HUDEP-2 (cell line): ENCODE data around the gene TRIM42.

Experiments used
- DNase-seq, 76 experiments: peaks; one replicate each; lab custom pipeline; 2025; ENCODE audit not compliant: unreplicated experiment in 76 of 76; lab: John Stamatoyannopoulos, UW

TRIM42 gene

DNA sequence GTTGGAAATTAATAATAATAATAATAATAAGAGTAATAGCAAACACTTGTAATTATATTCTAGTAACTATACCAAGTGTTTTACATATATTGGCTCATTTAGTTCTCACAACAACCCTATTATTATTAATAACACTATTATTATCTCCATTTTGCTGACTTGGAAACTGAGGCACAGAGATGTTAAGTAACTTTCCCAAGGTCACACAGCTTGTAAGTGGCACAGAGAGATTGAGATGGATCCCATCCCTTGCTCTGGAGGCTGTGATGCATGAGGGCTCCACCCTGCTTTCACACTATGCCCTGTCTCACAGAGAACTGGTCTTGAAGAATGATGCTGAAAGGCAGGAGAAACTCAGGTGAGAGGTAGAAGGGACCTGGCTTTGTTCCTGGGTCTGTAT is 31.9 kb downstream of the TRIM42 start:
- DNase-seq: no peak

DNA sequence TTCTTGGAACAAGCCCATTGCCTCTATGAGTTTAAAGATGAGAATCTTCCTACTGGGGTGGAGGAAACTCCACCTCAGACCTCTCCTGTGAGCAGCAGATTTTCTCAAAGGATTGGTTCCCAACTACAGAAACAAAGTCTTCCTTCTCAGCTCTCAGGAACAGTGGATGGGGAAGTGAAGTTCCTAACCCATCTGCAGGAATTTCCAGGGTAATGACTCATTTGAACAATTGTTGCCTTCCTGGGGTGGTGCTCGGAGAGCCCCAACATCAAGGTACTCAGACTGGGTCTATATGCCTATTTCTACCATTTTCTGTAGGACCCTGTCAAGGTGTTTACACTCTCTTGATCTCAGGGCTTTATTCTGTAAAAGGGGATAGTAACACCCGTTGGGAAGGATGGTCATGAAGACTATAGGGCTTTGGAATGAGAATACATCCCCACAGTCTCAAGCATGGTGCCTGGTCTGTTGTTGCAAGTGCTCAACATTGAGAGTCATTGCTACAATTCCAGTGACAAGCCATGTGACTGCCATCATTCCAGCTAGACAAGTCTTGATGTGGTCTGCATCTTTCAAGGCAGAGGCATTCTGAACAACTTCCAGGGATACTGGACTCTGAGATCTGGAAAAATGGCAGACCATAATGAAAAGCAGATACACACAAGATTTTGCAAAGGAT is 33.0 kb downstream of the TRIM42 start:
- DNase-seq: no peak

DNA sequence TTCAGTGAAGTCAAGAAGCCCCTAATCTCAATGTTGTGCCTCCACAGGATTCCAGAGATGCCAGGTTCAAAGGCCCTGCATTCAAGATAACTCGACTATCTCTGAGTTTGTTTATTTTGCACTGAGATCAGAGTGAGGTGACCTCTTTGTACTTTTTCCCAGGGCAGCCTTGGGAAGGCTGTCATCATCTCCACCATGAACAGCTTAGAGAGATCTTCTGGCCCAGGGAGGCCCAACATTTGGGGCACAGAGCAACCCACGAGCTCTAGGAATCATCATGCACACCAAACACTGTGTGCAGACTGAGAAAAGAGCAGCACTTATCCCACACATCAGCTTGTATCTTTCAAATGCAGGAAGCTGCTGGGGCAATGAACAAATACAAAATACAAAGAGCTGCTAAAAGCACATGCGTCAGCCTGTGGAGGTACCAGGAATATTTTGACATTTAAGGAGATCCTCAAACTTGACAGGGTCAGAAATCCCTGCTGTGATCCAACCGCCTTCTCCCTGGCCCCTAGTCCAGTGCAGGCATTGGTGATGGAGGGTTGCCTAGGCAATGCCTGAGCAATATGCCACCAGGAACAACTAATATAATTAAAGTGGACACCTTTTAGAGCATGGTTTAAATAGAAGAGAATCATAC is 33.6 kb downstream of the TRIM42 start:
- DNase-seq: no peak

DNA sequence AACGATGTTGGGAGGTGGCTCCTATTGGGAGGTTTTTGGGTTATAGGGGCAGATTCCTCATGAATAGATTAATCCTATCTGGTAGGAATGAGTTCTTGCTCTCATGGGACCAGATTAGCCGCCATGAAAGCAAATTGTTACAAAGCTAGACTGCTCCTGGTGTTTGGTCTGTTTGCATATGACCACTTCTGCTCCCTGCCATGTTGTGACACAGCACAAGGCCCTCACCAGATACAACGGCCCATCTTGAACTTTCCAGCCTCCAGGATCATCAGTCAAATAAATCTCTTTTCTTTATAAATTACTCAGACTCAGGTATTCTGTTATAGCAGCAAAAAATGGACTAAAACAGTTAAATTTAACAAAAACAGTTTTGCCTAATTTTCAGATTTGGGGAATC is 34.4 kb downstream of the TRIM42 start:
- DNase-seq: no peak

DNA sequence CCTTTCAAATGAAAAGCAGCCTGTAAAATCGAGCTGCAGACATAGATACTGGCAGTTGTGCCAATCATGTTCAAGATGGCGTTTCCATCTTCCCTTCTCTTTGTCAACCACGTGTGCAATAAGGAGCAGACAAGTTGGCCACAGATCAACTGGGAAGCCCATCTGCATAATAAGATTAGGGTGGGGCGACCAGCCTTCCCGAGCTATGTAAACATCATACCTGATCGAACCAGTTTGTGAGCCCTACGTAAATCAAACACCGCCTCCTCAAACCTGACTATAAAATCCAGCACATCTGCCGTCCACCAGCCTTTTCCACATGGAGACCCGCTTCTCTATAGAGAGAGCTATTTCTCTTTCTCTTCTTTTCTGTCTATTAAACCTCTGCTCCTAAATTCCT is 37.2 kb downstream of the TRIM42 start:
- DNase-seq: no peak

DNA sequence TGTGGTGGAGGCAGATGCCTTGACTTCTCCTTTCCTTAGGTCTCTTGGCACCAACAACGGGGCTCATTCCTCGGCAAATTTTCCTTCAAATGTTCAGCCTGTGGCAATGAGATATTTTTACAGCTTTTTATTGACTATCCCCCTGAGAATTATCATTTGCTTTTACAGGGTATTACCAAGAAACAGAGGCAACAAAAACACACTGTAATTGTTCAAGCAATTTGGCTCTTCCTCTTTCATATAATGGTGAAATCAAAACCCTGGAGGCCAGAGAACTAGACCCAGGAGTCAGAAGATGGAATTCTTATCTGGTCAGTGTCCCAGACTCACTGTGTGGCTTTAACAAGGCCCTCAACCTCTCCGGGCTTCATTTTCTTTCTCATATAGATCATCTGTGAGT is 40.1 kb downstream of the TRIM42 start:
- no peak for DNase-seq

DNA sequence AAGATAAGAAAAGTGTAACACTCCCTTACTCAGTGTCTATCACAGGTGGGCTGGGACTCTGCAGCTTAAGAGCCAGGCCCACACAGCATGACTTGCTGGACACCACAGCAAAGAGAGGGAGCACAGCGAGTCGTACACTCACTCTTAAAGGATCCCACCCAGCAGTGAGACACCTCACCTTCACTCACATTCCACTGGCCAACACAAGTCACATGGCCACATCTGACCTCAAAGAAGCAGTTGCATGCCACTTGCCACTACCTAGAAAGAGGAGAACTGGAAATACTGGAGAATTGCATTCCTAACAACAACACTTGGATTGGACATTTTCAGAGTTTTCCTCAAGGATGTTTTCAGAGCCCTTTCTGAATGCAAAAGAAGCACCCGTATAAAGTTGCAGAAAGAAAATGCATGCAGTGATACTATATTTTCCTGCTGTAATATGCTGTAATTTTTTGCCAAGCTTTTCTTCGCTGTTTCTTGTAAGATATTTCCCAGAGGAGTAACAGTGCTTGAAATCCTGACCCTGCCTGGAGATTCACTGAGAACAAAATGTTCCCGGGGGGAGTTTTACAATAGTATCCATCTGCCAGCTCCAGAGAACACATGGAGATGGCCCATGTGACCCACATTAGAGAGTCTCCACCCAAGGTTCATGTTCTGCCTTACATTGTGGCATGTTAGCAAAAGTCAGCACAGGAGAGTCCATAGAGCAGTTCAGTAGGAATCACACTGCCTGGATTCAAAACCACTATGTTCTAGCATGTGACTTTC is 42.2 kb downstream of the TRIM42 start:
- no peak for DNase-seq

DNA sequence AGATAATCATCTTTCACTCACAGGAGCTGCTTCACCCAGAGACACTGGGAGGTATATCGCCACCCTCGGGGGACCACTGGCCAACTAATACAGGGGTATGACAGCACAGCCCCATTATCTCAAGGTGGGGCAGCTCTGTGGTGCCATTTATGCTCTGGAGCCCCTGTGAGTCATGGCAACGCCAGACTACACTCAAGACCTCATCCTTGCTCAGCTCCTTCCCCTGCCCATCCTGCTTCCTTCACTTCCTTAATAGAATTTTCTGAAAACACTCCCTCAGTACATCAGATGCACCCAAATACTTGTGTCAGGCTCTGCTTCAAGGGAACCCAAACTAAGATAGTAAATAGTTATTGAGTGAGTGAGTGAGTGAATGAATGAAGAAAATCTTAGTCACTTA is 45.7 kb downstream of the TRIM42 start:
- DNase-seq: no peak

DNA sequence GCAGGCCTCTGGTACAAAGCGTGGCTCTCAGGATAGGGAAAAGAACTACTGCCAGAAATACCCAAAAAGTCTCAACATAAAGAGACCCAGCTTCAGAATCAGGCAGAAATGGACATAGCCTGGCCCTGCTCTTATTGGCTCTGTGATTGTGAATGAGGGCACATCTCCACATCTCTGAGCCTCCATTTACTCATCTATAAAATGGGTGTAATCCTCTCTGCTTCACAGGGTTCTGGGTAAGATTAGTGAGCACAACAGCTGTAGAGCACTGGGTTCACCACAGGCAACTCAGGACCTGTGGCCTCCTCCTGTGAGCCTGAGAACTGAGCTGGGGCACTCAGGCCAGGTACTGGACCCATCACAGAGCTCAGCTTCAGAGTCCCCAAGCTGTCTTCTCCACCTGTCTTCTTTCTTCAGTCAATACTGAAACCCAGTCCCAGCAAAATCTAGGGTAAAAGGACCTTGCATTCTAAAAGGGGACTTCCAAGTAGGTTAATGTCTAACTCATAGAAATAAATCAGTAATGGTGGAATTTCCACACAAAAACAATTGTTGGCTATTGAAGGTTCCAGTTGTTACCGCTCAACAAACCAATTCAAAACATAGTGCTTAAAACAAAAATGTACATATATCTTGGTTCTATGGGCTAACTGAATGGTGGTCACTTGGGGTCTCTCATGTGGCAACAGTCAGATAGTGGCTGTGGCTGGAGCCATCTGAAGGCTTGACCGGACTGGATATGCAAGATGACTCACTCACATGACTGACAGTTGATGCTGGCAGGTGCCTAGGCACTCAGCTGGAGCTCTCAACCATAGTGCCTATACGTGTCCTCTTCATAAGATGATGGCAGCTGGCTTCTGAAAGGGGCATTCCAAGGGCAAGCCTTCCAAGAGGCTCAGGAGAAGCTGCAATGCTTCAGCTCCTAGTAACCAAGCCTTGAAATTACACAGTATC is 47.3 kb downstream of the TRIM42 start:
- no peak for DNase-seq

DNA sequence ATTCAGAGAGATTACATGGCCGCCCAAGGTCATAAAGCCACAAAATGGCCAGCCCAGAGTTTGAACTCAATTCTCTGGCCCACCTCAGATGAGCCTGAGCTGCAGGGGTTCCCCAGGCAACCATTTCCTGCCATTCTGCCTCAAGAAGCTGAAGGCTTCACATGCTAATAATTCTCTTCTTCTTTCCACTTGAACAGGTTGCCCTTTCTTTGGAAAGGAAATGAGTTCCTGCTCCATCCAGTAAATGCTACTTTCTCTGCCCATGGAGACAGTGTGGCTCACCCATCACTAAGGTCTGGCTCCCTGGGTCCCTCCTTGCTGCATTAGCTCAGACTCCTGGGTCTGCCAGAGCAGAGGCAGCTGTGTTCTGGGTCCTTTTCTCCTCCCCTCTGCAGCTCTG is 48.2 kb downstream of the TRIM42 start:
- no peak for DNase-seq

DNA sequence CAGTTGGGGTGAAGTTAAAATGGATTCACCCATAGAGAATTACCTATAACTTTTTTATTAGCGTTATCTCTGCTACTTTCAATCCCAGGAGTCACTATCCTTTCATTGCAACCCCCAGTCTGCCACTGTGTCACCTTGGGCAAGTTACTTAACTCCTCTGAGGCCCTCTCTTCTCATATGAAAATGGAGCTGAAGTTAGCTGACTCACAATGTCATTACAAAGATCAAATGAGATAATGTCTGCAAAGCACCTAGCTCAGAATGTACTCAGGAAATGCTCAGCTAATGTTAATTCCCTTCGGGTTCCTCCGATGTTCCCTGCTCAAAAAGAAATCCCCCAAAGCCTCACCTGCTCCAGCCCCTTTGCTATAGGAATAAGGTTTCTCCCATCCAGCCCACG is 50.0 kb downstream of the TRIM42 start:
- no peak for DNase-seq

DNA sequence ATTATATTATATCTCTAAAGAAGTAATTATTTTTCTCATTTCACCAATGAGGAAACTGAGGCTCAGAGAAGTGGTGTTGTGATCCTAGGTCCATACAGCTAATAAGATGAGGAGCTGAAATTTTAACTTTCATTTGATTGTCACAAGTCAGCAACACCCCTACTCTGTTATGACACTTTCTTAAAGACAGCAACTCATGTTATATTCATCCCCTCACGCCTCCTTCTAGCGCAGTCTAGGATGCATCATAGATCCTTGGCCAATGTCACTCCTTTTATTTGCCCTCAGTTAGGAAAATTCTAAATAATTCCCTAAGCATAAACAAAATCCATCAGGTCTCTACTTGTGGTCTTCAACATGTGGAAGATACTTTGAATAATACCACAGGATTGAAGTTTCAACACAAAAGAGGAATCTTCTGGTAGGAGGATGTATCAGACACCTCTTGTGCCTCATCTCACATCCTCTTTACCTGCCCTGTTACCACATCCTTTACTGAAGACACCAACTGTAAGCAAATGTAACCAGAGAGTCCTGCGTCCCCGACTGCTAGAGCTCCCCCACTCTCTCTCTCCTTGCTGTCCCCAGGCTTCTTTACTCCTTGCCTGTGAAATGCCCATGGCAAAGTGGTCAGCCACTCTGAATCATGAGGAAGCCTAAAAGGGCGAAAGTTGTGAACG is 53.7 kb downstream of the TRIM42 start:
- DNase-seq: no peak

DNA sequence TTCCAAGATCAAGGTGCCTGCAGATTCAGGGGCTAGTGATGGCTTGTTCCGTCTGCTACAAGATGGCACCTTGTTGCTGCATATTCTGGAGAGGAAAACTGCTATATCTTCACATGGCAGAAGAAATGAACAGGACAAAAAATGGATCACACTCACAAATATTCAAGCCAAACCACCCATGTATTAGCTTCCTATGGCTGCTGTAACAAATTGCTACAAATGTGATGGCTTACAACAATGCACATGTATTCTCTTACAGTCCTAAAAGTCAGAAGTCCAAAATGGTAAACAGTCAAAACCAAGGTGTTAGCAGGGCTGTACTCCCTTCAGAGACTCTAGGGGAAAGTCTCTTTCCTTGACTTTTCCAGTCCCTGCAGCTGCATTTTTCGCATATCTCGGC is 55.8 kb downstream of the TRIM42 start:
- no peak for DNase-seq

DNA sequence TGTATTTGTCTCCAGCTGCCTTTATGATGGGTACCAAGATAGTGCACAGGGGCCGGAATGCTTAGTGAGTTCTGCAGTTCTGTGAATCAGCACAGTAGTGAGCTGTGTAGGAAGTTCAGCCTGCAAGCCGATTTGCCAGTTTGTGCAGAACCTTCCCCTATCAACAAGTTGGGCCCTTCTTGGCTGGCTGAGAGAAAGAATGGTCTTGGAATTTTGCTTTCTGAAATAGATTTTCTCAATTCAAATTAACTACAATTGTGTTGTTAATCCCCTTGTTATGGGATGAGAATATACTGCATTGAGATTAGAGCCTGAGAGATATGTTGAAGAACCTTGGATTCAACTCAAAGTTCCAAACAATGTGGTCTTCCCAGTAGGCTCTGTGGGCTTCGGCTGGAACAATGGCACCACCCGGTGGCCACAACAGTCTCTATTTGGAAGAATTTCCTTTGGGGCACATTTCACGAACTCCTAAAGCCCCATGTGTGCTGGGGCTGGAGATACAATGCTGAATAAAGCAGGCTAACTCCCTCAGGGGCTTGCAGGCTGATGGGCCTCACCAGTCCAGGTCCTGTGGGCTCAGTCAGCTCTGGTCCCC is 59.1 kb downstream of the TRIM42 start:
- peak in 3 of 76 experiments; percentile 4 to 10 (median 8) for DNase-seq

DNA sequence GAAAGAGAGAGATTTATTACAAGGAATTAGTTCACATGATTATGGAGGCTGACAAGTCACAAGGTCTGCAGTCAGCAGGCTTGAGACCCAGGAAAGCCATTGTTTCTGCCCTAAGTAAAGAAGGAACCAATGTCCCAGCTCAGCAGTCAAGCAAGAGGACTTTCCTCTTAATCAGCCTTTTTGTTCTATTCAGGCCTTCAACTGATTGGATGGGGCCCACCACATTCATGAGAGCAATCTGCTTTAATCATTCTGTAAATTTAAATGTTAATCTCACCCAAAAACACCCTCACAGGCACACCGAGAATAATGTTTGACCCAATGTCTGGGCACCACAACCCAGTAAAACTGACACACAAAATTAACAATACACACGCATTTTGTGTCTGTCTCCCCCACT is 64.3 kb downstream of the TRIM42 start:
- no peak for DNase-seq

DNA sequence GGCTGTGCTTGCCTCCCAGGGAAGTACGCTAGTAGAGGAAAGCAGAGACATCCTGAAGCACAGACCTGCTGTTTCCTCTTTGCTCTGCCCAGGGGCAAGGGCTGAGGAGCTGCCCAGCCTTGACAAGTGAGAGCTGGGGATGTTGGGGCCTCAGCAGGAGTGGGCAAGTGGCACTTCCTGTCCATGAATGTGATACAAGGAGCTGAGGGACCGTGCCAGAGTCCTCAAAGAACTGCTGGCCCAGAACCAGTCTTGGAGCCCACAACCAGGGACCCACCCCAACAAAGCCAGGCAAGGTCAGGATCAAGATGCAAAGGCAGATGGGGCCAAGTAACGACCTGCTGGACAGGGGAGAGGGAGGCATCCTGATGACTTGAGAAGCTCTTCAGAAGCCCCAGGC is 70.3 kb downstream of the TRIM42 start:
- DNase-seq: no peak

DNA sequence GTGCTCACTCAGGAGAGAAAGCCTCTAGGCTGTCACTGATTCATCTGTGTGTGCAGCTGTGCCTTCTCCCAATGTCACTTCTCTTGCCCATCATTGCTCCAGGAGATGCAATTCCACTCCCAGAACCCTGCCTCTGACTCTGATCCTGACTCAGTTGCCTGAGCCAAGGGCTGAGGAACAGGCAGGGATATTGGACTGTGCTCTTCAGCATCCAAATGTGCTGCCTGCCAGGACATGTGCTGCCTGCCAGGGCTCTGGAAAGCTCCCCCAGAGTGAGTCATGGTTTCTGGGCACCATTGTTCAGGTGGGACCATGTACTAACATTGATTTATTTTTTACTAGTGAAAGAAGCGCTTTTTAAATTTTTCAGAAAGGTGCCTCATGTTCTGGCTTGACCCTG is 71.0 kb downstream of the TRIM42 start:
- DNase-seq: no peak
